Spinal cord (tissue), 10 donors: ENCODE results near the gene ARFGEF2. TPM values are rescaled to one million over a fixed set of nuclear protein-coding genes. Genes with fewer than 3 reads are reported as not detected.
"Not testable (repeated sequence)": the region's sequence is repeated elsewhere in the genome, so short reads cannot be mapped to it uniquely, and the experiment has no call there.

Experiments
- DNase-seq, 6 donors: peaks; one replicate each; pipeline versions ENCODE4 v3.0.0 to v3.0.0-alpha.2; 2013 to 2015; ENCODE audit warnings: low spot score in 6 of 6, low read depth in 4 of 6
- H3K27ac ChIP-seq: one replicate; pipeline ENCODE4 v1.5.1; 2013; ENCODE audit warnings: low read depth, low read length, control low read depth
- H3K27me3 ChIP-seq: one replicate; pipeline ENCODE4 v1.6.1; 2013; ENCODE audit warnings: low read length; ENCODE audit not compliant: control insufficient read depth, insufficient read depth
- H3K36me3 ChIP-seq: one replicate; pipeline ENCODE4 v1.6.1; 2013; ENCODE audit warnings: low read length; ENCODE audit not compliant: control insufficient read depth, insufficient read depth
- H3K4me1 ChIP-seq: one replicate; pipeline ENCODE4 v1.6.1; 2013; ENCODE audit warnings: low read length; ENCODE audit not compliant: control insufficient read depth, insufficient read depth
- H3K4me3 ChIP-seq: one replicate; pipeline ENCODE4 v1.5.1; 2013; ENCODE audit warnings: low read depth, low read length, control low read depth
- H3K9me3 ChIP-seq: one replicate; pipeline ENCODE4 v1.6.1; 2013; ENCODE audit warnings: low read length; ENCODE audit not compliant: control insufficient read depth, insufficient read depth
- WGBS: methylation state at CpG from one replicate; pipeline ENCODE4 v1.1.5; 2013; ENCODE audit warnings: missing lambda C conversion rate; ENCODE audit not compliant: insufficient coverage; 5-methylcytosine and 5-hydroxymethylcytosine counted together
- polyA plus RNA-seq, 2 donors: library from polyadenylated mRNA; unstranded; fragments of 120-200 nt; gene quantifications; one replicate each; pipeline ENCODE4 v1.2.1, GENCODE V29; 2013; ENCODE audit not compliant: insufficient read length in 2 of 2
- small RNA-seq: library from RNA; depleted of rRNA; stranded (forward); fragments of <200 nt; gene quantifications from one replicate; pipeline ENCODE3, GENCODE V24; 2014; ENCODE audit warnings: low replicate concordance
- total RNA-seq, 2 donors: library from RNA; depleted of rRNA in 1 of 2; stranded (reverse); fragments of 120-200 nt in 1 of 2; fragments of >200 nt in 1 of 2; gene quantifications; one replicate each; pipeline versions ENCODE4 v1.2.3 to v1.2.4, GENCODE V29; 2013 to 2014
- donor health status: healthy.

Gene ARFGEF2
- total and polyA plus RNA-seq, 4 donors = 13.5 to 45.1 (median 20.4) TPM

DNA sequence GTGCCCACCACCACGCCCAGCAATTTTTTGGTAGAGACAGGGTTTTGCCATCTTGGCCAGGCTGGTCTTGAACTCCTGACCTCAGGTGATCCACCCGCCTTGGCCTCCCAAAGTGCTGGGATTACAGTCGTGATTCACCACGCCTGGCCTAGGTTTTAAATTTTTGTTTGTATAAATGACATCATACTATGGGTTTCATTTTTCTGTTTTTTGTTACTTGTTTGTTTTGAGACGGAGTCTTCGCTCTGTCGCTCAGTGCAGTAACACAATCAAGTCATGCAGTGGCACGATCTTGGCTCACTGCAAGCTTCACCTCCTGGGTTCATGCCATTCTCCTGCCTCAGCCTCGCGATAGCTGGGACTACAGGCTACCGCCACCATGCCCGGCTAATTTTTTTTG lies 160.8 kb downstream of the ARFGEF2 start:
- not testable (repeated sequence) for H3K4me3 ChIP-seq, H3K4me1 ChIP-seq, H3K27ac ChIP-seq, H3K9me3 ChIP-seq, DNase-seq, H3K27me3 ChIP-seq
- H3K36me3 ChIP-seq = peaks cover 65% of the 10 kb centered on the region
- WGBS = 100% methylated on average over 7 of the region's 12 CpGs

Small RNA genes within 50 kb of the gene (small RNA-seq; reads per million reads assigned to genes)
- gene SNAP23P1 = not detected

Other genes starting within 250 kb of the ARFGEF2 start
- gene PREX1, start 93.7 kb upstream of the ARFGEF2 start, total RNA-seq = 10 to 100 TPM; 46.7 to 59.4 TPM
- 10 to 100 TPM; 86.5 to 99.1 TPM for gene PREX1, start 93.7 kb upstream of the ARFGEF2 start, polyA plus RNA-seq
- gene CSE1L, start 124.6 kb downstream of the ARFGEF2 start, total RNA-seq = 100 to 1,000 TPM in 1 of 2 donors, 10 to 100 TPM in 1; 74.5 to 131 TPM
- gene CSE1L, start 124.6 kb downstream of the ARFGEF2 start, polyA plus RNA-seq = 10 to 100 TPM; 84.2 to 92.5 TPM